DND-41 (cell line): Measurements from ENCODE around the gene SLC6A11.

Experiments
- ATAC-seq: fragments of 200-7000 bp; cut with Tn5 transposase; 3 replicates; pipeline ENCODE4 v1.9.1; 2021; ENCODE audit warnings: low read depth; ENCODE audit not compliant: insufficient read depth
- DNase-seq: peaks from one replicate; pipeline ENCODE4 v3.0.0-alpha.2; 2020
- H2AFZ ChIP-seq: 2 replicates; pipeline ENCODE4 v1.6.0; 2012; ENCODE audit warnings: low read depth, low read length
- H3K27ac ChIP-seq: 2 replicates; pipeline ENCODE4 v1.5.1; 2012; ENCODE audit warnings: low read length, inconsistent platforms
- H3K27me3 ChIP-seq: fragments of 200-600 bp; sonication (generic); 2 replicates; pipeline ENCODE4 v1.6.0; 2012; ENCODE audit warnings: low read length, mild to moderate bottlenecking, inconsistent platforms; ENCODE audit not compliant: insufficient read depth, poor library complexity
- H3K36me3 ChIP-seq: 2 replicates; pipeline ENCODE4 v1.5.1; 2012; ENCODE audit warnings: low read length, inconsistent platforms; ENCODE audit not compliant: insufficient read depth
- H3K4me1 ChIP-seq: 2 replicates; pipeline ENCODE4 v1.5.1; 2012; ENCODE audit warnings: mild to moderate bottlenecking, low read length; ENCODE audit not compliant: insufficient read depth
- H3K4me2 ChIP-seq: 2 replicates; pipeline ENCODE4 v1.6.0; 2012; ENCODE audit warnings: mild to moderate bottlenecking, moderate library complexity, low read length, inconsistent platforms; ENCODE audit not compliant: insufficient read depth
- H3K4me3 ChIP-seq, 2 experiments: fragments of 200-600 bp in 1 of 2; shearing (Covaris generic) in 1 of 2; 2 replicates each; pipeline ENCODE4 v1.5.1; 2012 to 2016; ENCODE audit warnings: inconsistent platforms in 2 of 2, low read length in 2 of 2, mild to moderate bottlenecking in 2 of 2, low read depth in 1 of 2, moderate library complexity in 1 of 2
- H3K79me2 ChIP-seq: 2 replicates; pipeline ENCODE4 v1.6.0; 2012; ENCODE audit warnings: low read length, inconsistent platforms; ENCODE audit not compliant: insufficient read depth
- H3K9ac ChIP-seq: 2 replicates; pipeline ENCODE4 v1.6.0; 2012; ENCODE audit warnings: low read depth, mild to moderate bottlenecking, inconsistent platforms, low read length, moderate library complexity
- H3K9me3 ChIP-seq: 2 replicates; pipeline ENCODE4 v1.5.1; 2012; ENCODE audit warnings: low read length, moderate library complexity, mild to moderate bottlenecking, inconsistent platforms; ENCODE audit not compliant: insufficient read depth, severe bottlenecking
- H4K20me1 ChIP-seq: 2 replicates; pipeline ENCODE4 v1.6.0; 2012; ENCODE audit warnings: low read length; ENCODE audit not compliant: insufficient read depth
- EZH2 ChIP-seq: IDR thresholded peaks from 3 replicates; pipeline ENCODE4 v1.6.1; 2012; ENCODE audit warnings: borderline replicate concordance, low read depth, mild to moderate bottlenecking, moderate library complexity, low read length, inconsistent platforms; ENCODE audit not compliant: severe bottlenecking
- TF ChIP-seq, protein P1 (sequence below): IDR thresholded peaks from 2 replicates; pipeline ENCODE4 v1.5.1; 2012; ENCODE audit warnings: borderline replicate concordance, low read length, moderate library complexity, mild to moderate bottlenecking; ENCODE audit not compliant: poor library complexity, severe bottlenecking; ENCODE audit errors: extremely low read depth

SLC6A11 gene

DNA sequence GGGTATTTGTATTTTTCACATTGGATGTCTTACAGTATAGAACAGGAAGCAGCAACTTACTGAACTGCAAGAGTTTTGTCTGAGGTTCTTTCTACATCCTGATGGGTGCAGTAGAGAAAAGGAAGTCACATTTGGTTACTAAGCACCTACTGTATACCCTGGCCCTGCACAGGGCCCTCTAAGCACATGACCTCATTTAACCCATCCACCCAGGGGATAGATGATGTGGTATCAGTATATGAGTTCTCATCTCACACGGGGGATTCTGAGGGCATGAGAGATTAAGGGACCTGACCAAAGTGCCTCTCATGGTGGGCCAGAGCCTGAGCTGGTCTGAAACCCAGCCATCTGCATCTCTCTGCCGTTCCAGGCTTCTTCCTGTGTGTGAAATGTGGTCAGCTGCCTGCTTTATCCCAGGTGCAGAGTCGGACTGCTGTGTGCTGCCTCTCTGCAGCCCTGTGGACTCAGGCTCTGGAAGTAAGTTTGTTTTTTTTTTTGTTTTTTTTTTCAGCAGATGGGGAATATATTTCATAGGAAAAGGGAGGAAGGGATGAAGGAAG, 17.9 kb downstream of the SLC6A11 start:
- Histone ChIP-seq H3K79me2 (no peaks in the 10 kb centered on the region), H4K20me1 (no peaks in the 10 kb centered on the region; the same call in 1 of the 2 replicates), H3K27ac (no peak overlapping the region), H3K4me2 (no peak overlapping the region), H3K4me1 (no peaks in the 10 kb centered on the region), H3K4me3 (no peak overlapping the region), H3K27me3 (peaks cover 15% of the 10 kb centered on the region), H3K9ac (no peak overlapping the region), H2AFZ (no peak overlapping the region), H3K36me3 (no peaks in the 10 kb centered on the region), H3K9me3 (no peaks in the 10 kb centered on the region)
- no peak for TF ChIP-seq EZH2
- TF ChIP-seq, protein P1, sequence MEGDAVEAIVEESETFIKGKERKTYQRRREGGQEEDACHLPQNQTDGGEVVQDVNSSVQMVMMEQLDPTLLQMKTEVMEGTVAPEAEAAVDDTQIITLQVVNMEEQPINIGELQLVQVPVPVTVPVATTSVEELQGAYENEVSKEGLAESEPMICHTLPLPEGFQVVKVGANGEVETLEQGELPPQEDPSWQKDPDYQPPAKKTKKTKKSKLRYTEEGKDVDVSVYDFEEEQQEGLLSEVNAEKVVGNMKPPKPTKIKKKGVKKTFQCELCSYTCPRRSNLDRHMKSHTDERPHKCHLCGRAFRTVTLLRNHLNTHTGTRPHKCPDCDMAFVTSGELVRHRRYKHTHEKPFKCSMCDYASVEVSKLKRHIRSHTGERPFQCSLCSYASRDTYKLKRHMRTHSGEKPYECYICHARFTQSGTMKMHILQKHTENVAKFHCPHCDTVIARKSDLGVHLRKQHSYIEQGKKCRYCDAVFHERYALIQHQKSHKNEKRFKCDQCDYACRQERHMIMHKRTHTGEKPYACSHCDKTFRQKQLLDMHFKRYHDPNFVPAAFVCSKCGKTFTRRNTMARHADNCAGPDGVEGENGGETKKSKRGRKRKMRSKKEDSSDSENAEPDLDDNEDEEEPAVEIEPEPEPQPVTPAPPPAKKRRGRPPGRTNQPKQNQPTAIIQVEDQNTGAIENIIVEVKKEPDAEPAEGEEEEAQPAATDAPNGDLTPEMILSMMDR: no peak
- DNase-seq: no peak
- ATAC-seq: no peak

DNA sequence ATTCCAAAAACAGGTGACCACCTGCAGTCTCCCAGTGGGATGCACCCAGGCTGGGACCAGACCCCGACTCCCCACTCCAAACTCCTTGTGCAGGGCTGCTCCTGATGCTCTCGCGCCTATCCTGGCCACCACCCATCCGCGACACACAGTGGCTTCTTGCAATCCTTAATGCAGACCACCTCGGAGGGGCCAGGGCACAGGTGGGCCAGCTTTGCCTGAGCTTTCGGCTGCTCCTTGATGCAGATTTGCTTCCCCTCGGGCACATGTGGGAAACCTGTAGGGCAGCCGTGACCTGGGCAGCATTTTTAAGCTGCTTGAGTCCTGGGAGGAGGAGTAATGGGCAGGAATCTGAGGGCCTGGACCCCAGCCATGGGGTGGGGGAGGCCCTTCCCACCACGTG, 18.9 kb downstream of the SLC6A11 start:
- ATAC-seq (no peak), DNase-seq (no peak)
- no peak overlapping the region for H3K27ac ChIP-seq
- TF ChIP-seq, protein P1: no peak
- TF ChIP-seq EZH2: no peak
- peaks cover 15% of the 10 kb centered on the region for H3K27me3 ChIP-seq
- H3K36me3 ChIP-seq: no peaks in the 10 kb centered on the region
- no peak overlapping the region for H3K4me3 ChIP-seq
- no peak overlapping the region for H2AFZ ChIP-seq
- H4K20me1 ChIP-seq: no peaks in the 10 kb centered on the region; the same call in 1 of the 2 replicates
- no peaks in the 10 kb centered on the region for H3K79me2 ChIP-seq
- no peak overlapping the region for H3K9ac ChIP-seq
- no peak overlapping the region for H3K4me2 ChIP-seq
- no peaks in the 10 kb centered on the region for H3K9me3 ChIP-seq
- H3K4me1 ChIP-seq: no peaks in the 10 kb centered on the region

DNA sequence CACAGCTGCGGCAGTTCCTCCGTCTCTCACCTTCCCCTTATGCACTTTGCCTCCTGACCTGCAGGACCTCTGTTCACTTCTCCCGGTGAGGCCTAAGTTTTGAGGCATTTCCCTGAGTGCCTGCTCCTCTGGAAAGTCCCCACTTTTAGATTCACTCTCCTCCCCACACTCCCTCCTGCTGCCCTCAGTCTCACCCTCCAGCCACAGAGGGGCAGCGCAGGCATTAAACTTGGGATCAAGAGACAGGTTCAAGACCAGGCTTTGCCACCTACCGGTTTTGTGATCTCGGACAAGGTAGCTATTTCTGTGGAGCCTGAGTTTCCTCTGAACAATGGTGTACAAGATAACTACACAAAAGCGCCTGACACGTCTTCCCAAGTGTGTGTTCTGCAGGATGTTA, 19.4 kb downstream of the SLC6A11 start:
- DNase-seq (no peak), ATAC-seq (no peak)
- TF ChIP-seq EZH2: no peak
- TF ChIP-seq, protein P1: peak; percentile 24
- no peaks in the 10 kb centered on the region for H3K79me2 ChIP-seq
- no peak overlapping the region for H3K4me3 ChIP-seq
- H3K4me2 ChIP-seq: no peak overlapping the region
- no peaks in the 10 kb centered on the region for H3K36me3 ChIP-seq
- peaks cover 15% of the 10 kb centered on the region for H3K27me3 ChIP-seq
- H3K4me1 ChIP-seq: no peaks in the 10 kb centered on the region
- H3K27ac ChIP-seq: no peak overlapping the region
- H2AFZ ChIP-seq: no peak overlapping the region
- no peaks in the 10 kb centered on the region for H3K9me3 ChIP-seq
- no peak overlapping the region for H3K9ac ChIP-seq
- no peaks in the 10 kb centered on the region; the same call in 1 of the 2 replicates for H4K20me1 ChIP-seq
